SW480 (cell line): Measurements from ENCODE around the gene ZNF396.

Source experiments
- DNase-seq: peaks from one replicate; pipeline ENCODE4 v3.0.0-alpha.2; 2016; ENCODE audit warnings: low spot score

Gene ZNF396

GRCh38 chr18:35383136-35383535 is 6.0 kb upstream of the ZNF396 start:
- DNase-seq, result no peak

- no peak for DNase-seq
Observed at GRCh38 chr18:35379421-35379820, 2.3 kb upstream of the ZNF396 start.

GRCh38 chr18:35378574-35378896 is 1.4 kb upstream of the ZNF396 start:
- no peak for DNase-seq

GRCh38 chr18:35377875-35378573 is 887 bp upstream of the ZNF396 start:
- DNase-seq, result no peak

- no peak for DNase-seq
Observed at GRCh38 chr18:35376393-35376741, 770 bp downstream of the ZNF396 start.

- DNase-seq, result no peak
Observed at GRCh38 chr18:35374708-35375107, 2.4 kb downstream of the ZNF396 start.

GRCh38 chr18:35371412-35372195 is 5.5 kb downstream of the ZNF396 start:
- no peak for DNase-seq

GRCh38 chr18:35369126-35369525 is 8.0 kb downstream of the ZNF396 start:
- DNase-seq, result no peak

- DNase-seq, result no peak
Observed at GRCh38 chr18:35368595-35368994, 8.5 kb downstream of the ZNF396 start.

GRCh38 chr18:35362531-35362930 is 14.6 kb downstream of the ZNF396 start:
- no peak for DNase-seq

GRCh38 chr18:35361570-35362321 is 15.4 kb downstream of the ZNF396 start:
- DNase-seq, result no peak

GRCh38 chr18:35355140-35355618 is 22.0 kb downstream of the ZNF396 start:
- DNase-seq, result peak; percentile 56

GRCh38 chr18:35352778-35353177 is 24.4 kb downstream of the ZNF396 start:
- no peak for DNase-seq

- DNase-seq, result no peak
Observed at GRCh38 chr18:35352283-35352682, 24.9 kb downstream of the ZNF396 start.

GRCh38 chr18:35348001-35348400 is 29.1 kb downstream of the ZNF396 start:
- no peak for DNase-seq

GRCh38 chr18:35345950-35346349 is 31.2 kb downstream of the ZNF396 start:
- DNase-seq, result no peak

GRCh38 chr18:35345460-35345921 is 31.6 kb downstream of the ZNF396 start:
- DNase-seq, result no peak

GRCh38 chr18:35344736-35345459 is 32.2 kb downstream of the ZNF396 start:
- DNase-seq, result no peak

GRCh38 chr18:35343936-35344735 is 33.0 kb downstream of the ZNF396 start, which contains the start of gene ZNF24:
TSS of gene ZNF24 (minus strand) at chr18:35344420. CDS start at chr18:35340650, 3,770 bp downstream.
- peak; percentile 78 for DNase-seq

GRCh38 chr18:35343488-35343935 is 33.6 kb downstream of the ZNF396 start:
- DNase-seq, result no peak

- DNase-seq, result no peak
Observed at GRCh38 chr18:35337286-35337685, 39.9 kb downstream of the ZNF396 start.
